Adrenal gland (tissue), 5 donors: ENCODE measurements around the gene SGK2.

Experiments
- POLR2A ChIP-seq, 2 donors: fragments of 450-650 bp; IDR thresholded peaks; one replicate each; pipeline ENCODE4 v1.6.1; 2017; ENCODE audit warnings: antibody characterized with exemption in 2 of 2, mild to moderate bottlenecking in 2 of 2, moderate library complexity in 1 of 2
- TF ChIP-seq, protein P1 (sequence below), 6 experiments: fragments of 450-650 bp in 4 of 6; fragments of 200-600 bp in 2 of 6; sonication (generic) in 1 of 6; IDR thresholded peaks; 1 replicate in 5 of 6; 2 replicates in 1 of 6; pipeline versions ENCODE4 v1.5.1 to v1.8.0; 2016 to 2021; ENCODE audit warnings: antibody characterized with exemption in 6 of 6, mild to moderate bottlenecking in 2 of 6, moderate library complexity in 1 of 6
- donor health status: DM: no; HTN: no; CAD: no.

GRCh38 chr20:43539975-43540672 is 18.7 kb upstream of the SGK2 start:
- TF ChIP-seq, protein P1, sequence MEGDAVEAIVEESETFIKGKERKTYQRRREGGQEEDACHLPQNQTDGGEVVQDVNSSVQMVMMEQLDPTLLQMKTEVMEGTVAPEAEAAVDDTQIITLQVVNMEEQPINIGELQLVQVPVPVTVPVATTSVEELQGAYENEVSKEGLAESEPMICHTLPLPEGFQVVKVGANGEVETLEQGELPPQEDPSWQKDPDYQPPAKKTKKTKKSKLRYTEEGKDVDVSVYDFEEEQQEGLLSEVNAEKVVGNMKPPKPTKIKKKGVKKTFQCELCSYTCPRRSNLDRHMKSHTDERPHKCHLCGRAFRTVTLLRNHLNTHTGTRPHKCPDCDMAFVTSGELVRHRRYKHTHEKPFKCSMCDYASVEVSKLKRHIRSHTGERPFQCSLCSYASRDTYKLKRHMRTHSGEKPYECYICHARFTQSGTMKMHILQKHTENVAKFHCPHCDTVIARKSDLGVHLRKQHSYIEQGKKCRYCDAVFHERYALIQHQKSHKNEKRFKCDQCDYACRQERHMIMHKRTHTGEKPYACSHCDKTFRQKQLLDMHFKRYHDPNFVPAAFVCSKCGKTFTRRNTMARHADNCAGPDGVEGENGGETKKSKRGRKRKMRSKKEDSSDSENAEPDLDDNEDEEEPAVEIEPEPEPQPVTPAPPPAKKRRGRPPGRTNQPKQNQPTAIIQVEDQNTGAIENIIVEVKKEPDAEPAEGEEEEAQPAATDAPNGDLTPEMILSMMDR (IDR thresholded peaks at IDR 0.05), result no peak
- TF ChIP-seq POLR2A (IDR thresholded peaks at IDR 0.05), result no peak
